ENCODE data around the gene ODF2. TPM values are rescaled to one million over a fixed set of nuclear protein-coding genes. Genes with fewer than 3 reads are reported as not detected.

The ODF2 gene
- total RNA-seq, 3 donors from 2014 or later: 23.1 to 27.9 (median 25.1) TPM

GRCh38 chr9:128470560-128470959 is 14.8 kb downstream of the ODF2 start:
- Histone ChIP-seq H3K4me1 (no peaks in the 10 kb centered on the region), H3K9me3 (no peaks in the 10 kb centered on the region), H3K27ac (no peak overlapping the region), H3K36me3 (no peaks in the 10 kb centered on the region), H3K27me3 (no peaks in the 10 kb centered on the region), H3K4me3 (no peak overlapping the region)
- intact Hi-C loops (cut with DNase I; ENCODE audit: low total_unique reads): no loop called here
- no peak for DNase-seq (ENCODE audit: low spot score in 2 of 2)
- TF ChIP-seq POLR2AphosphoS5 (IDR thresholded peaks at IDR 0.05): no peak
- no peak for TF ChIP-seq CTCF (IDR thresholded peaks at IDR 0.05)
- TF ChIP-seq POLR2A (IDR thresholded peaks at IDR 0.05): no peak

- H3K36me3 ChIP-seq: no peaks in the 10 kb centered on the region
- H3K4me3 ChIP-seq: no peak overlapping the region
- H3K27ac ChIP-seq: no peak overlapping the region
- H3K4me1 ChIP-seq: no peaks in the 10 kb centered on the region
- no peak for DNase-seq (ENCODE audit: low spot score in 2 of 2)
- intact Hi-C loops (cut with DNase I; ENCODE audit: low total_unique reads): no loop called here
- no peaks in the 10 kb centered on the region for H3K9me3 ChIP-seq
- TF ChIP-seq POLR2AphosphoS5 (IDR thresholded peaks at IDR 0.05) (no peak), POLR2A (IDR thresholded peaks at IDR 0.05) (no peak), CTCF (IDR thresholded peaks at IDR 0.05) (no peak)
- H3K27me3 ChIP-seq: no peaks in the 10 kb centered on the region
Measured at GRCh38 chr9:128473104-128473503, 17.3 kb downstream of the ODF2 start.

GRCh38 chr9:128475867-128476266 is 20.1 kb downstream of the ODF2 start:
- no peak for TF ChIP-seq CTCF (IDR thresholded peaks at IDR 0.05)
- TF ChIP-seq POLR2AphosphoS5 (IDR thresholded peaks at IDR 0.05): no peak
- TF ChIP-seq POLR2A (IDR thresholded peaks at IDR 0.05): no peak
- Histone ChIP-seq H3K9me3 (no peaks in the 10 kb centered on the region), H3K27me3 (no peaks in the 10 kb centered on the region), H3K4me1 (no peaks in the 10 kb centered on the region), H3K27ac (no peak overlapping the region), H3K4me3 (no peak overlapping the region), H3K36me3 (no peaks in the 10 kb centered on the region)
- DNase-seq (ENCODE audit: low spot score in 2 of 2): no peak
- intact Hi-C loops (cut with DNase I; ENCODE audit: low total_unique reads): no loop called here

- intact Hi-C loops (cut with DNase I; ENCODE audit: low total_unique reads): no loop called here
- Histone ChIP-seq H3K36me3 (no peaks in the 10 kb centered on the region), H3K9me3 (no peaks in the 10 kb centered on the region), H3K4me1 (no peaks in the 10 kb centered on the region), H3K27ac (no peak overlapping the region), H3K4me3 (no peak overlapping the region), H3K27me3 (no peaks in the 10 kb centered on the region)
- no peak for DNase-seq (ENCODE audit: low spot score in 2 of 2)
- TF ChIP-seq CTCF (IDR thresholded peaks at IDR 0.05) (no peak), POLR2A (IDR thresholded peaks at IDR 0.05) (no peak), POLR2AphosphoS5 (IDR thresholded peaks at IDR 0.05) (no peak)
Measured at GRCh38 chr9:128479262-128479661, 23.5 kb downstream of the ODF2 start.

DNA sequence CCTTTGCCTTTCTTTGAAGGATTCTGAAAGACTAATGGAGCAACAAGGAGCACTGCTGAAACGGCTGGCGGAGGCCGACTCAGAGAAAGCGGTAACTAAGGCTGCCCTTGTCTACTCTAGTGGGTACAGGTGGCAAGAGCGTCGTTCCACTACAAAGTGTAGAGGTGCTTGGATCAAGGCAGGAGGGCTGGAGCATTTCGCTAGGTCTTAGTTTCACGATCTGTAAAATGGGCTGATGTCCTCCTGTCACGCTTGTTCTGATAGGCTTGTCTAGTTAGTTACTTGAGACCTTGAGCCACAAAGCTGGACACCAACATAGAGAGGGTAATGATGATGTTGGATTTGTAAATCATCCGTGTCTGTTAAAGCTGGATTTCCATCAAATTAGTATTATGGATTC is 25.8 kb downstream of the ODF2 start:
- TF ChIP-seq CTCF (IDR thresholded peaks at IDR 0.05): no peak
- no peak for TF ChIP-seq POLR2AphosphoS5 (IDR thresholded peaks at IDR 0.05)
- TF ChIP-seq POLR2A (IDR thresholded peaks at IDR 0.05): no peak
- Histone ChIP-seq H3K27me3 (no peaks in the 10 kb centered on the region), H3K4me3 (no peak overlapping the region), H3K27ac (no peak overlapping the region), H3K9me3 (no peaks in the 10 kb centered on the region), H3K36me3 (no peaks in the 10 kb centered on the region), H3K4me1 (no peaks in the 10 kb centered on the region)
- intact Hi-C loops (cut with DNase I; ENCODE audit: low total_unique reads): no loop called here
- no peak for DNase-seq (ENCODE audit: low spot score in 2 of 2)

Measured in breast epithelium (tissue), 4 donors.